ENCODE data around the gene MYRIP. TPM values are rescaled to one million over a fixed set of nuclear protein-coding genes. Genes with fewer than 3 reads are reported as not detected.

MYRIP gene
- total RNA-seq, 3 donors from 2014 or later: 2.3 to 4.8 (median 2.6) TPM

DNA sequence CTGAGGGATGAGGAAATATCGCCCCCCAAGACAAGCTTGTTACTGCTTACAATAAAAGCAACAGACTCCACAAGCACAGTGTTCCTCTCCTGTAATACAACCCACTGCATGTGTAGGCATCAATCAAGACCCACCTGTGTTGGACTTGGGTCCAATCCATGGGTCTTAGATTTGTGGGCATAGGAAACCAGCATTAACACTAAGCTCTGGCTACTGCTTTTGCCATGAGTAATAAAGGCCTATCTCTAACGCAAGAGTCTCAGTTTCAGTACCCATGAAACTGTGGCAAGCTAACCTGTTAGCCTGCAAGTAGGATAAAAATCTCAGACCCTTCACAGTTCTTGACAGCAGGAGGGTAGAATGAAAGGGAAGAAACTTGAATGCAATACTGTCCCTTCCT, 494.9 kb downstream of the MYRIP start:
- no peaks in the 10 kb centered on the region for H3K27me3 ChIP-seq
- no peaks in the 10 kb centered on the region for H3K9me3 ChIP-seq
- H3K36me3 ChIP-seq: no peaks in the 10 kb centered on the region
- DNase-seq (ENCODE audit: low spot score in 2 of 2): no peak
- no peaks in the 10 kb centered on the region for H3K4me1 ChIP-seq
- H3K4me3 ChIP-seq: no peak overlapping the region
- no peak overlapping the region for H3K27ac ChIP-seq
- intact Hi-C loops (cut with DNase I; ENCODE audit: low total_unique reads): no loop called here
- TF ChIP-seq POLR2A (IDR thresholded peaks at IDR 0.05) (no peak), CTCF (IDR thresholded peaks at IDR 0.05) (no peak), POLR2AphosphoS5 (IDR thresholded peaks at IDR 0.05) (no peak)

DNA sequence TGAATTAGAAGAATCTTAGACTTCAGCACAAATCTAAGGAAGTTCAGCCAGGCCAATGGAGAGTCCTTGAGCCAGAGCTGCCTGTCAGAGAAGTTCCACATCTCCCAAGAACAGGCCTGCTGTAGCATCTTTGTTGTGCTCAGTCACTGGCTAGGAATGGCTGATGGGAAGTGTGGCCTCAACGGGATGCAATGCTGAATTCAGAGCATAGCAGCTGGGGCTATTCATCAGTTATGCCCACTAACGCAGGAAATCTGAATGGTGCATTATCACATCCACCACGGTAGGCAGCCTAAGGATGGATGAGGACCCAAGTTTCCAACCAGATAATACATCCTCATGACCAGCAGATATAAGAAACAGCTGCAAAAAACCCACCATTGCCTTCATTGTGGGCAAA, 496.9 kb downstream of the MYRIP start:
- Histone ChIP-seq H3K4me1 (no peaks in the 10 kb centered on the region), H3K4me3 (no peak overlapping the region), H3K27ac (no peak overlapping the region), H3K9me3 (no peaks in the 10 kb centered on the region), H3K36me3 (no peaks in the 10 kb centered on the region), H3K27me3 (no peaks in the 10 kb centered on the region)
- TF ChIP-seq POLR2A (IDR thresholded peaks at IDR 0.05): no peak
- no peak for TF ChIP-seq POLR2AphosphoS5 (IDR thresholded peaks at IDR 0.05)
- no peak for TF ChIP-seq CTCF (IDR thresholded peaks at IDR 0.05)
- DNase-seq (ENCODE audit: low spot score in 2 of 2): no peak
- intact Hi-C loops (cut with DNase I; ENCODE audit: low total_unique reads): no loop called here

DNA sequence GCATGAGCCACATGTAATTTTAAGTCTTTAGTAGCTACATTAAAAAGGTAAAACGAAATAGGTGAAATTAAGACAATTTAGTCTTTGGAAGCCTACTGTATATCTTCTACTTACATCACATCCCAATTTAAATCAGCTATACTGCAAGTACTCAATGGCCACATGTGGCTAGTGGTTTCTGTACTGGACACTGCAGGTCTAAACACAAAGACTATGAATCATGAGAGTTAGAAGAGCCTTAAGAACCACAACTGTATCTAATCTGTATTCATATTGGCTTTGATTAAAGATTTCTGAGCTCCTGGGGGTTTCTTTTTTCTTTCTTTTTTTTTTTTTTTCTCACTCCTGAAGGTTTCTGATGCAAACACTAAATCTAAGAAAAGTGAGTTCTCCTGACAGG, 497.8 kb downstream of the MYRIP start:
- H3K9me3 ChIP-seq: no peaks in the 10 kb centered on the region
- no peaks in the 10 kb centered on the region for H3K27me3 ChIP-seq
- no peak for DNase-seq (ENCODE audit: low spot score in 2 of 2)
- intact Hi-C loops (cut with DNase I; ENCODE audit: low total_unique reads): no loop called here
- H3K4me3 ChIP-seq: no peak overlapping the region
- no peak overlapping the region for H3K27ac ChIP-seq
- TF ChIP-seq POLR2AphosphoS5 (IDR thresholded peaks at IDR 0.05) (no peak), CTCF (IDR thresholded peaks at IDR 0.05) (no peak), POLR2A (IDR thresholded peaks at IDR 0.05) (no peak)
- no peaks in the 10 kb centered on the region for H3K36me3 ChIP-seq
- H3K4me1 ChIP-seq: no peaks in the 10 kb centered on the region

GRCh38 chr3:40308725-40309417, 499.5 kb downstream of the MYRIP start:
- intact Hi-C loops (cut with DNase I; ENCODE audit: low total_unique reads): no loop called here
- Histone ChIP-seq H3K36me3 (no peaks in the 10 kb centered on the region), H3K27ac (peak overlapping the region; percentile 92 to 96), H3K9me3 (no peaks in the 10 kb centered on the region), H3K4me1 (no peaks in the 10 kb centered on the region), H3K4me3 (peak overlapping the region; percentile 79 to 93 (median 79)), H3K27me3 (no peaks in the 10 kb centered on the region)
- TF ChIP-seq POLR2A (IDR thresholded peaks at IDR 0.05) (no peak), CTCF (IDR thresholded peaks at IDR 0.05) (no peak)
- DNase-seq (ENCODE audit: low spot score in 2 of 2): peak in 1 of 2 donors; percentile 30

GRCh38 chr3:40309418-40309924, 500.1 kb downstream of the MYRIP start, which contains the start of gene EIF1B:
Gene EIF1B (plus strand): TSS chr3:40309707. CDS start chr3:40309942, 235 bp downstream.
- intact Hi-C loops (cut with DNase I; ENCODE audit: low total_unique reads): no loop called here
- Histone ChIP-seq H3K27me3 (no peaks in the 10 kb centered on the region), H3K4me3 (peak within 1 kb of the TSS; percentile 79 to 93 (median 79)), H3K36me3 (no peaks in the 10 kb centered on the region), H3K9me3 (no peaks in the 10 kb centered on the region), H3K27ac (peak within 1 kb of the TSS; percentile 92 to 96), H3K4me1 (no peaks in the 10 kb centered on the region)
- DNase-seq (ENCODE audit: low spot score in 2 of 2): peak; percentile 97 to 99
- TF ChIP-seq POLR2AphosphoS5 (IDR thresholded peaks at IDR 0.05): peak; percentile 81 to 93 (median 87)
- TF ChIP-seq POLR2A (IDR thresholded peaks at IDR 0.05): peak; percentile 73
- TF ChIP-seq CTCF (IDR thresholded peaks at IDR 0.05): peak; percentile 75 to 85 (median 80)
